ENCODE data around the gene TBATA.

TBATA gene

DNA sequence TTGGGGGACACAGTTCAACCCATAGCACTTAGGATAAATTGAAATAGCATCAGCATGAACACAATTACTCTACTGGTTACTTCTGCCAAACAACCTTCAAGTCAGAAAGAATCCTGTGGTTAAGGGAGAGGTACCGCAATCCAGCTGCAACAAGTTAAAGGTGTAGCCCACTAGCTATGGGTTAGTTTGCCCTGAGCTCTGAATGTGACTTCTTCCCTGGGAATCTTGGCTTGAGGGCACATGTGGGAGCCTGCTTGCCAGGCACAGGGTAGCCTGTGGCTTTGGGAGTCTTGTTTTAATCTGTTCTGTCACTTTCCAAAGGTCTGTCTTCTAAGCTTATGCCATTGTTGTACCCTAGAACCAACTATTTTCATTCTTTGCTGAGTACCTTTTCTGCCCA lies 21.7 kb upstream of the TBATA start:
- H3K27me3 ChIP-seq (replicated peaks; ENCODE audit: control insufficient read depth, insufficient read depth, low read length), result peaks cover 2% of the 10 kb centered on the region
- H3K36me3 ChIP-seq (ENCODE audit: control insufficient read depth, insufficient read depth, low read length), result no peaks in the 10 kb centered on the region
- H3K4me3 ChIP-seq (replicated peaks; ENCODE audit: low read depth, low read length), result no peak overlapping the region
- DNase-seq (ENCODE audit: extremely low read depth, insufficient read length), result no peak
- TF ChIP-seq, protein P1, sequence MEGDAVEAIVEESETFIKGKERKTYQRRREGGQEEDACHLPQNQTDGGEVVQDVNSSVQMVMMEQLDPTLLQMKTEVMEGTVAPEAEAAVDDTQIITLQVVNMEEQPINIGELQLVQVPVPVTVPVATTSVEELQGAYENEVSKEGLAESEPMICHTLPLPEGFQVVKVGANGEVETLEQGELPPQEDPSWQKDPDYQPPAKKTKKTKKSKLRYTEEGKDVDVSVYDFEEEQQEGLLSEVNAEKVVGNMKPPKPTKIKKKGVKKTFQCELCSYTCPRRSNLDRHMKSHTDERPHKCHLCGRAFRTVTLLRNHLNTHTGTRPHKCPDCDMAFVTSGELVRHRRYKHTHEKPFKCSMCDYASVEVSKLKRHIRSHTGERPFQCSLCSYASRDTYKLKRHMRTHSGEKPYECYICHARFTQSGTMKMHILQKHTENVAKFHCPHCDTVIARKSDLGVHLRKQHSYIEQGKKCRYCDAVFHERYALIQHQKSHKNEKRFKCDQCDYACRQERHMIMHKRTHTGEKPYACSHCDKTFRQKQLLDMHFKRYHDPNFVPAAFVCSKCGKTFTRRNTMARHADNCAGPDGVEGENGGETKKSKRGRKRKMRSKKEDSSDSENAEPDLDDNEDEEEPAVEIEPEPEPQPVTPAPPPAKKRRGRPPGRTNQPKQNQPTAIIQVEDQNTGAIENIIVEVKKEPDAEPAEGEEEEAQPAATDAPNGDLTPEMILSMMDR (IDR thresholded peaks at IDR 0.05; ENCODE audit: insufficient read depth, low read length, poor library complexity, severe bottlenecking), result no peak

DNA sequence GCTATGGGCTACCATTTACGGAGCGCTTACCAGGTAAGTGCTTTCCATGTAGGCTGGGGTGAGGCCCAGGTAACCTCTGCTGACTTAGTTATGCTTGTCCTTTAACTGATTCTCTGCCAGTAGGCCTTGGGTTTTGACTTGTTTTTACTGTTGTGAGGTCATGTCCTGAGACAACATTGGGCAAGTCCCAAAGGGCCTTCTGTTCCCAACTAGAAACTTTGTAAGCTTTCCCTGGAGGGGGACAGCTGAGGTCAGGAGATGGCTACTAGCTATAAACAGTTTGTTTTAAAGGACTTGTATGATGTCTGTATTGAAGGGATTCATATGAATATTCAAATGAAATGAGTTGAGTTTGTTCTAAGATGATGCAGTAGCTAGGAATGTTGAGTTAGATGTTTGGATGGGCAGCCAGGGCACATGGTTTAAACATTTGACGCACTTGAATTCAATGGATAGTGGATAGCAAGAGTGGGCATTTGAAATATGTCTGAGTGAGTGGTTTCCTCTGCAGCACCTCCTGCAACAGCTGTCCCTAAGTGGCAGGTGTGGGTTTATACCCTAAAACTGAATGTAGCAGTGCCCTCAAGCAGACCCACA lies 20.5 kb upstream of the TBATA start:
- Histone ChIP-seq H3K4me3 (replicated peaks; ENCODE audit: low read depth, low read length) (no peak overlapping the region), H3K27me3 (replicated peaks; ENCODE audit: control insufficient read depth, insufficient read depth, low read length) (peaks cover 2% of the 10 kb centered on the region), H3K36me3 (ENCODE audit: control insufficient read depth, insufficient read depth, low read length) (no peaks in the 10 kb centered on the region)
- TF ChIP-seq, protein P1 (IDR thresholded peaks at IDR 0.05; ENCODE audit: insufficient read depth, low read length, poor library complexity, severe bottlenecking), result no peak
- DNase-seq (ENCODE audit: extremely low read depth, insufficient read length), result no peak

DNA sequence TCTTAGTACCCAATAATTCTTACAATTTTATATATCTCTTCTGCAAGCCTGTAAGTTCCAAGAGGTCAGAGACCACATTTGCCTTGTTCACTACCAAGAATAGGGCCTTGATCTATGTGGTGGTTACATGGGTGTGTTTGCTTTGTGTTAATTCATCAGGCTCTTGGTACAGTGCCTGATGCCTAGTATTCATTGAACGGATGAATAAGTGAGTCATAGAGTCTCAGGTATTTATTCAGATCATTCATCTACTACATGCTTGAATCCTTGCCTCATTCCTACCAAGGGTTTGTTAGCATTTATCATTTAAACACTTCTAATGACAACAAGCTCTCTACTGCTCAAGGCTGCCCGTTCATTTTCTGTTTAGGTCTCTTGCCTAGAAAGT lies 19.2 kb upstream of the TBATA start:
- Histone ChIP-seq H3K36me3 (ENCODE audit: control insufficient read depth, insufficient read depth, low read length) (no peaks in the 10 kb centered on the region), H3K4me3 (replicated peaks; ENCODE audit: low read depth, low read length) (no peak overlapping the region), H3K27me3 (replicated peaks; ENCODE audit: control insufficient read depth, insufficient read depth, low read length) (peaks cover 2% of the 10 kb centered on the region)
- TF ChIP-seq, protein P1 (IDR thresholded peaks at IDR 0.05; ENCODE audit: insufficient read depth, low read length, poor library complexity, severe bottlenecking), result no peak
- no peak for DNase-seq (ENCODE audit: extremely low read depth, insufficient read length)

DNA sequence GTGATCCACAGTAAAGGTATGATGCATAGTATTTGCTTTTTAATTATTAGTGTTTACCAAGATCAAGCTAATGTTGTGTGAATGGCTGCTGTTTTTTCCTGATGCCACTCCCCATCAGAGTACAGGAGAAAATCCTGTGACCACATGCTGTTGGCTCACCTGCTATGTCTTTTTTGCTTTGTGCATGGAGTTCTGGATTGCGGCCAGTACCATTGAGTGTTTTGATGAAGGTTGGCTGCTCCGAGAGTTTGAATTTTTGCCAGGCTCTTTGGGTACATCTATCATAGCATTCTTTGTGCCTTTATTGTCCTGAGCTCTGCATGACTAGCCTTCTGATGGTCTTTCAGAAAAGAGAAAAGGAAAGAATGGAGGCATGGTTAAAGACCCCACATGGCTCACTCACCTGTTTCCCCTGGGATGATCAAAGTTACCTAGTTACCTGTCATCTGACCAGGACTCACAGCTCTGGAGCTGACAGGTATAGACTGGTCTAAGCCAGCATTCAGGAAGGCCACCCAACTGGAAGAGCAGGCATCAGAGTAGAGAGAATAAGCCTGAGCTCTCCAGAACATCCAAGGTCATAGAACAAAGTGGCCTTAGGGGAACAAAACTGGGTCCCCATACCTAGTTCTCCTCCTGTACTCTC lies 18.7 kb upstream of the TBATA start:
- H3K36me3 ChIP-seq (ENCODE audit: control insufficient read depth, insufficient read depth, low read length), result no peaks in the 10 kb centered on the region
- TF ChIP-seq, protein P1 (IDR thresholded peaks at IDR 0.05; ENCODE audit: insufficient read depth, low read length, poor library complexity, severe bottlenecking), result no peak
- H3K4me3 ChIP-seq (replicated peaks; ENCODE audit: low read depth, low read length), result no peak overlapping the region
- peaks cover 2% of the 10 kb centered on the region for H3K27me3 ChIP-seq (replicated peaks; ENCODE audit: control insufficient read depth, insufficient read depth, low read length)
- DNase-seq (ENCODE audit: extremely low read depth, insufficient read length), result no peak

DNA sequence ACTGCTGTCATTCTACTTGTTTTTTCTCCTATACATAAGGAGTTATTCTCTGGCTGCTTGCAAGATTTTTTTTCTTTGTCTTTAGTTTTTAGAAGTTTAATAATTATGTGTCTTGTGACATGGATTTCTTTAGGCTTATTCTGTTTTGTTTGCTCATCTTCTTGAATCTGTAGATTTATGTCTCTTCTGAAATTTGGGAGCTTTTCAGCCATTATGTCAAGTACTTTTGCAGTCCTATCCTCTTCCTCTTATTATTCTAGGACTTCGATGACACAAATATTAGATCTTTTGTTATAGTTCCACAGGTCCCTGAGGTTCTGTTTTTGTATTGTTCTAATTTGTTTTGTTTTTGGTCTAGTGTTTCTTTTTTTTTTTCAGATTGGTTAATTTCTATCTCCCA lies 16.7 kb upstream of the TBATA start:
- no peak for DNase-seq (ENCODE audit: extremely low read depth, insufficient read length)
- H3K27me3 ChIP-seq (replicated peaks; ENCODE audit: control insufficient read depth, insufficient read depth, low read length), result no peaks in the 10 kb centered on the region; the same call in 1 of the 2 replicates
- TF ChIP-seq, protein P1 (IDR thresholded peaks at IDR 0.05; ENCODE audit: insufficient read depth, low read length, poor library complexity, severe bottlenecking), result no peak
- no peak overlapping the region for H3K4me3 ChIP-seq (replicated peaks; ENCODE audit: low read depth, low read length)
- H3K36me3 ChIP-seq (ENCODE audit: control insufficient read depth, insufficient read depth, low read length), result no peaks in the 10 kb centered on the region

Measured in GM06990 (cell line).